Panc1 (cell line): ENCODE results near the gene SEC63.

Experiments
- POLR2AphosphoS5 ChIP-seq: IDR thresholded peaks from 2 replicates; pipeline ENCODE4 v1.6.1; 2012; ENCODE audit warnings: mild to moderate bottlenecking, low read depth, low read length, moderate library complexity
- SIN3A ChIP-seq: IDR thresholded peaks from 2 replicates; pipeline ENCODE4 v1.6.1; 2012; ENCODE audit warnings: low read depth, mild to moderate bottlenecking, low read length, moderate library complexity, borderline replicate concordance; ENCODE audit not compliant: insufficient read depth
- TCF7L2 ChIP-seq: IDR thresholded peaks from 2 replicates; pipeline ENCODE4 v1.6.1; 2011; ENCODE audit warnings: mild to moderate bottlenecking, low read depth, low read length, inconsistent platforms
- TF ChIP-seq, protein P1 (sequence below): fragments of 450-650 bp; IDR thresholded peaks from 2 replicates; pipeline ENCODE4 v1.5.1; 2017; ENCODE audit warnings: mild to moderate bottlenecking

DNA sequence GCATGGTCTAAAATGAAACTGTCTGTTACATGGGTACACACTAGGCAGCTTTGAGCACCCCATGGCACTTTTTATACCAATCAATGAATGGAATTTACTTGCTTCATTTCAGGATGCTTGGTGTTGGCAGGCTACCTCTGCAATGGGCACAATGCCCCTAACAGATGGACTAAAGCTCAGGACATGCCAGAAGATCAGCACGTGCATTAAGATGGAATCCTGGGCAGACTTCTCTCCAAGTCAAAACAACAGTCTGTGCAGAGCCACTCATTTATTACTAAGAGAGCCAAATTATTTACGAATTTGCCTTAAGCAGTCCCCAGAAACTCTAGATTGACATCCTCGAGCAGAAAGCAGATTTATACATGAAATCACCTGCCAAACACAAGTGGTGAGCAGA is 78.1 kb downstream of the SEC63 start:
- TF ChIP-seq, protein P1, sequence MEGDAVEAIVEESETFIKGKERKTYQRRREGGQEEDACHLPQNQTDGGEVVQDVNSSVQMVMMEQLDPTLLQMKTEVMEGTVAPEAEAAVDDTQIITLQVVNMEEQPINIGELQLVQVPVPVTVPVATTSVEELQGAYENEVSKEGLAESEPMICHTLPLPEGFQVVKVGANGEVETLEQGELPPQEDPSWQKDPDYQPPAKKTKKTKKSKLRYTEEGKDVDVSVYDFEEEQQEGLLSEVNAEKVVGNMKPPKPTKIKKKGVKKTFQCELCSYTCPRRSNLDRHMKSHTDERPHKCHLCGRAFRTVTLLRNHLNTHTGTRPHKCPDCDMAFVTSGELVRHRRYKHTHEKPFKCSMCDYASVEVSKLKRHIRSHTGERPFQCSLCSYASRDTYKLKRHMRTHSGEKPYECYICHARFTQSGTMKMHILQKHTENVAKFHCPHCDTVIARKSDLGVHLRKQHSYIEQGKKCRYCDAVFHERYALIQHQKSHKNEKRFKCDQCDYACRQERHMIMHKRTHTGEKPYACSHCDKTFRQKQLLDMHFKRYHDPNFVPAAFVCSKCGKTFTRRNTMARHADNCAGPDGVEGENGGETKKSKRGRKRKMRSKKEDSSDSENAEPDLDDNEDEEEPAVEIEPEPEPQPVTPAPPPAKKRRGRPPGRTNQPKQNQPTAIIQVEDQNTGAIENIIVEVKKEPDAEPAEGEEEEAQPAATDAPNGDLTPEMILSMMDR = no peak
- TF ChIP-seq POLR2AphosphoS5 (no peak), TCF7L2 (no peak), SIN3A (no peak)
